Measurements from ENCODE around the gene PIERCE2.
"Not testable (repeated sequence)": the region's sequence is repeated elsewhere in the genome, so short reads cannot be mapped to it uniquely, and the experiment has no call there.

PIERCE2 gene

DNA sequence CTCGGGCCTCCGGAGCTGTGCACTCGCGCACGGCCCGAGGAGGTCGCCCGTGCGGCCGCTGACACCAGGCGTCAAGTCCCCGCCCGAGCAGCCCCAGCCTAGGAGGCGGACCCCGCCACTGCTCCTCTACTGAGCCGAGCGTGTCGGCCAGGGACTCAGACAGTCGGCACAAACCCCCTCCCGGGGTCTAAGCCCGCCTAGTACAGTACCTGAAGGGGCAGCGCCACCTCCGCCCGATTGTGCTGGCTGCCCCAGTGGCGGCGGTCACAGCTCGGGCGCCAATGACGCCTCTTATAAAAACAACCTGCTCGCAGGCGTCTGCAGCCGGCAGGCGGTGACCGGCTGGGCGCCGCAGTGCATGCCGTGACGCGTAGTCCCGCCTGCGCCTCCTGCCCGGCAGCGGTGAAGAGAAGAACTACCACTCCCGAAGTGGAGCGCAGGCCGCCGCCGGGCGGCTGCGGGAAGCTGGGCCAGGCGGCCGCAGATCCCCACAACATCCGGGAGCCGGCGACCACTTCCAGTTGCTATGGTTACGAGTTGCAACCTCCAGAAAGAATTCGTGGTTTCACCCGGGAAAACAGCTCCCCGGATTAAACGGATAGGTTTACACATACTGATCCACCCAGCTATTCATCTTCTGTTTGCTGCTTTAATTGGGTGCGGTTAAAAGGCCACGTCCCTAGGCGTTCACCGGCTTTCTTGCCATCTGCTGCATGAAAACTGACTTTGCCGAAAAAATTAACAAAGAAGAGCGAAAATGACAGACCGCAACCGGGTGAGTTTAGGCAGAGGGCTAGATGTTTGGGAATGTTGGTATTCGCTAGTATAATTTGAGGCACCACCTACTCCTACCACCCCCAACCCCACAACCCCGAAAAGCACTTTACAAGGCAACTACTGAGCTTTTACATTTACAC is at the start of gene PIERCE2, which contains the start of gene CCPG1:
Gene PIERCE2 (plus strand): TSS at position 484 of the 917 bp plus-strand sequence. CDS start 274 bp downstream, at position 758.
Gene CCPG1 (minus strand): TSS at position 348 of the 917 bp plus-strand sequence. CDS start 18,935 bp downstream, outside the sequence.
- peak; percentile 83 for DNase-seq (ENCODE audit: low read depth)

DNA sequence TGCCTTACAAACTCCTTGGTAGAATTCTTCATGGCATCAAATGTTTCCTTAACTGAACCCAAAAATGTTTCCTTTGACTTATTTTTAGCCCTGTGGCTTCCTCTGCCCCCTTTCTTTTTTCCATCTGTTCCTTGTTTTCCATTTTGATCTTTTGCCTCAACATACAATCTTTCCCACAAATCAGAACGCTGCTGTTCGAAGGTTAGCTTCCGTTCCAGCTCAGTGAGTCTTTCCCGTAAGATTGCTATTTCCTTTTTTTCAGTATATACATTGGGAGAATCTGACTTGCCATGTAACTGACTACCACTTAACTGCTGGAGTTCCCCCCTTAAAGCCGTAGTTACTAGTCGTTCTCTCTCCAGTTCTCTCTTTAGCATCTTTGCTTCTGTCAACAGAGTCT is 48.0 kb upstream of the PIERCE2 start:
- DNase-seq (ENCODE audit: low read depth), result no peak

GRCh38 chr15:55361048-55361447 is 47.2 kb upstream of the PIERCE2 start:
- no peak for DNase-seq (ENCODE audit: low read depth)

DNA sequence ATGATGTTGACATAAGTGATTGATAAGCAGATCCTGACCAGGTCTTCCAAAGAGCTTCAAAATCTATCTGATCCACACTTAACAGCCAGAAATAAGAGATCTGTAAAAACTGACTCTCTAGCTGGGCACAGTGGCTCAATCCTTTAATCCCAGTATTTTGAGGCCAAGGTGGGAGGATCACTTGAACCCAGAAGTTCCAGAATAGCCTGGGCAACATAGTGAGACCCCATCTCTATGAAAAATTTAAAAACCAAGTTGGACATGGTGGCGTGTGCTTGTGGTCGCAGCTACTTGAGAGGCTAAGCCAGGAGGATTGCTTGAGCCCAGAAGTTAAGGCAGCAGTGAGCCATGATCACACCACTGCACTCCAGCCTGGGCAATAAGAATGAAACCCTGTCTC is 45.7 kb upstream of the PIERCE2 start:
- no peak for DNase-seq (ENCODE audit: low read depth)

- no peak for DNase-seq (ENCODE audit: low read depth)
These were observed 41.3 kb upstream of the PIERCE2 start for GRCh38 chr15:55366981-55367380.

GRCh38 chr15:55372701-55373440 is 35.4 kb upstream of the PIERCE2 start:
- no peak for DNase-seq (ENCODE audit: low read depth)

- DNase-seq (ENCODE audit: low read depth), result no peak
These were observed 29.2 kb upstream of the PIERCE2 start for GRCh38 chr15:55379095-55379494.

- no peak for DNase-seq (ENCODE audit: low read depth)
These were observed 26.7 kb upstream of the PIERCE2 start for GRCh38 chr15:55381595-55381994.

DNA sequence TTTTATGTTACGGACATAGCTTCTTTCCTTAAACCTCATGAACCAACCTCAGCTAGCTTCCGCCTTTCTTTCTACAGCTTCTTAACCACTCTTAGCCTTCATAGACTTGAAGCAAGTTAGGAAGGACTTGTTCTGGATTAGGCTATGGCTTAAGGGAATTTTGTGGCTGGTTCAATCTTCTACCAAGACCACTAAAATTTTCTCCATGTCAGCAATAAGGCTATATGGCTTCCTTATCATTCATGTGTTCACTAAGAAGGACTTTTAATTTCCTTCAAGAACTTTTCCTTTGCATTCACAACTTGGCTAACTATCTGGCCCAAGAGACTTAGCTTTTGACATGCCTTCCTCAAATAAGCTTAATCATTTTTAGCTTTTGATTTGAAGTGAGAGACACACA is 24.6 kb upstream of the PIERCE2 start:
- no peak for DNase-seq (ENCODE audit: low read depth)

GRCh38 chr15:55387027-55387426 is 21.3 kb upstream of the PIERCE2 start:
- no peak for DNase-seq (ENCODE audit: low read depth)

DNA sequence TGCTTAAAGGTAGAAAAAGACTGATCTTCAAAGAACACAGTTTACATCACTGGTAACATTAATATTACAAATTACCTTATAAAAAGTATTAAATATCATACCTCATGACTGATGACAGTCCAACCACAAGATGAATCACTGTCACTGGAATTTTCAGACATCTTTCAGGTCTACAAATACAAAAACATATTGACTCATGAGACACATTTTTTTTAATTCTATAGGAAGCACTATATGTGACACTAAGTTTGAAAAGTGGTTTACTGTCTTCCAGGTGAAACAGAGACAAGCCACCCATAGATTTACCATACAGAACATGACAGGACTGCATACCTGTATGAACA is 19.1 kb upstream of the PIERCE2 start:
- no peak for DNase-seq (ENCODE audit: low read depth)

DNA sequence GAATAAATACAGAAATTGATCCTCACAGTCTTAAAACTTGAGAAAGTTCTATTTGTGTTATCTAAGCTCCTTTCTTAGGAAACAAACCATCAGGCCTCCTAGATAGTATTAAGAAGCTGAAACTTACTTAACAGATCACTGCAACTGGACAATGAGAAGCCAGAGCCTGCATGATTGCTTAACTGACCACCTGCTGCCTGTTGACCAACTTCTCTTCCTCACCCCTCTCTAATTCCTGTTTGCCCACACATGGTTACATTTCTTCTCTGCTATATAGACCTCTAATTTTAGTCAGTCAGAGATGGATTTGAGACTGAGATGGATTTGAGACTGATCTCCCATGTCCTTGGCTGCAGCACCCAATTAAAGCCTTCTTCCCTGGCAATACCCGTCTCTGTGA is 13.6 kb upstream of the PIERCE2 start:
- no peak for DNase-seq (ENCODE audit: low read depth)

DNA sequence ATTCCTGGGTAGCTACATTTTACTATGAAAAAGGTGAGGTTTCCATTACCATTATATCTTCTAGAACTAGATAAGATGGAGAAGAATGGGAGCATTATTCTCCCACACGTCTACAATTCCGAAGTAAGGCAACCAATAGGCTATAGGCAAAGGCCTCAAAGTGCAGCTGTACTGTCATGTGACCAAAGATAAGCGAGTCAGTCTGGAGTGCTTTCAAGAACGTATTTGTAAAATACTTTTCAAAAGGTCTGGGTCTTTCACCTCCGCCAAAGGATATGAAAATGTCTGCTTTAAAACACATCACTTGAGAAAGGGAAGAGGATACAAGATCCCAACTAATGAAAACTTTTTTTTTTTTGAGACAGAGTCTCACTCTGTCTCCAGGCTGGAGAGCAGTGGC is 10.1 kb upstream of the PIERCE2 start:
- DNase-seq (ENCODE audit: low read depth), result no peak

DNA sequence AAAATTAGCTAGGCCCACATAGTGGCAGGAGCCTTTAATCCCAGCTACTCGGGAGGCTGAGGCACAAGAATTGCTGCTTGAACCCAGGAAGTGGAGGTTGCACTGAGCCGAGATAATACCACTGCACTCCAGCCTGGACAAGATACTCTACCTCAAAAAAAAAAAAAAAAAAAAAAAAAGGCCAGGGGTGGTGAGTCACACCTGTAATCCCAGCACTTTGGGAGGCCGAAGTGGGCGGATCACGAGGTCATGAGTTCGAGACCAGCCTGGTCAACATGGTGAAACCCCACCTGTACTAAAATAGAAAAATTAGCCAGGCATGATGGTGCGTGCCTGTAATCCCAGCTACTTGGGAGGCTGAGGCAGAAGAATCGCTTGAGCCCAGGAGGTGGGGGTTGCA is 8.2 kb upstream of the PIERCE2 start:
- not testable (repeated sequence) for DNase-seq (ENCODE audit: low read depth)

- DNase-seq (ENCODE audit: low read depth), result no peak
These were observed 6.5 kb upstream of the PIERCE2 start for GRCh38 chr15:55401786-55402246.

DNA sequence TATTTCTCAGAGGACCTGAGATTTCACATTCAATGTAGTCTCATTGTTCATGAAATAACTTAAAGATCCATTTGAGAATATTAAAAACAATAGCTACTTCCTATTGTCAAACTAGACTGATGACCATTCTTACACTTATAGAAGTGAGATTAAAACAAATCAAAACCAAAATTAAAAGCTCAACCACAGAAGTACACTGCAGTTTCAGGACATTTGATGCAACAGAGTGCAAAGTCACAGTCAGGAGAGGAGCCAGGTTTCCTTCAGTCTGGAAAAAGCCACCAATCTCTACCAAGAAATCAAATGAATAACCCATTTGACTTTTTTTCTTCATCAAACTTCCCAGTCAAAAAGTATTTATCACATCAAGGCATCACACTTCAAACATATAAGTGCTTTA is 5.6 kb upstream of the PIERCE2 start:
- no peak for DNase-seq (ENCODE audit: low read depth)

- no peak for DNase-seq (ENCODE audit: low read depth)
These were observed 4.8 kb upstream of the PIERCE2 start for GRCh38 chr15:55403531-55403930.

GRCh38 chr15:55407498-55408011 is 740 bp upstream of the PIERCE2 start:
- peak; percentile 1 for DNase-seq (ENCODE audit: low read depth)

DNA sequence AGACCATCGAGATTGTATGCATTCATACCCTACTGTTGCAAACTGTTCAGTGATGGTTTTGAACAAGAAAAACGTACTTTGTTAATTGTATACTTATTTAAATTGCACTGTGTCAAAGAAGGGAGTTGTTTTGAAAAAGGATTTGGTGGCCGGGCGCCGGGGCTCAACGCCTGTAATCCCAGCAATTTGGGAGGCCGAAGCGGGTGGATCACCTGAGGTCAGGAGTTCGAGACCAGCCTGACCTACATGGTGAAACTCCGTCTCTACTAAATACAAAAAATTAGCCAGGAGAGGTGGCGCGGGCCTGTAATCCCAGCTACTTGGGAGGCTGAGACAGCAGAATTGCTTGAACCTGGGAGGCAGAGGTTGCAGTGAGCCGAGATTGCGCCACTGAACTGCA is 681 bp downstream of the PIERCE2 start:
- not testable (repeated sequence) for DNase-seq (ENCODE audit: low read depth)

DNA sequence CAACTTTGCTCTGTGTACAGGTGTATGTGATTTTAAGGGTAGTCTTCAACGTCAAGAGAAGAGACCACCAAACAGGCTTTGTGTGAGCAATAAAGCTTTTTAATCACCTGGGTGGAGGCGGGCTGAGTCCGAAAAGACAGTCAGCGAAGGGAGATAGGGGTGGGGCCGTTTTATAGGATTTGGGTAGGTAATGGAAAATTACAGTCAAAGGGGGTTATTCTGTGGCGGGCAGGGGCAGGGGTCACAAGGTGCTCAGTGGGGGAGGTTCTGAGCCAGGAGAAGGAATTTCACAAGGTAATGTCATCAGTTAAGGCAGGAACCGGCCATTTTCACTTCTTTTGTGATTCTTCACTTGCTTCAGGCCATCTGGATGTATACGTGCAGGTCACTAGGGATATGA is 9.4 kb downstream of the PIERCE2 start:
- DNase-seq (ENCODE audit: low read depth), result not testable (repeated sequence)

GRCh38 chr15:55420171-55420866 is 12.0 kb downstream of the PIERCE2 start:
- no peak for DNase-seq (ENCODE audit: low read depth)

- no peak for DNase-seq (ENCODE audit: low read depth)
These were observed 13.8 kb downstream of the PIERCE2 start for GRCh38 chr15:55422089-55422488.

Measured in activated T-cell treated with anti-CD3 and anti-CD28 coated beads for 24 hours (primary cell).